ENCODE measurements around the gene KDM3B. TPM values are rescaled to one million over a fixed set of nuclear protein-coding genes. Genes with fewer than 3 reads are reported as not detected.

KDM3B gene
- polyA plus RNA-seq, 1 of the 3 experiments (the other 2 are of a cell fraction) = 22.4 TPM

DNA sequence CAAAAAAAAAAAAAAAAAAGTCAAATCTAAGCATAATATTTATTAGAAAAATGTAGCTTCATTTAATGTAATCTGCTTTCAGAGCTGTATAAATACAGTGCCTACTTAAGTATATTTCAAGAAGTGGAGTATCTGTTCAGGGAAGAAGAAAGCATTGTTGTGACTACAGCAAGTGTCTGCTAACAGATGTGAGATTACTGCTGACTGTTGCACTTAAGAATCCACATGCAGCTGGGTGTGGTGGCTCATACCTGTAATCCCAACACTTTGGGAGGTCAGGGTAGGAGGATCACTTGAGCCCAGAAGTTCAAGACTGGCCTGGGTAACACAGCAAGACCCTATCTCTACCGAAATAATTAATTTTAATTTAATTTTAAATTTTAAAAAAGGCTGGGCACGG, 19.0 kb downstream of the KDM3B start:
- H3K4me2 ChIP-seq = no peak overlapping the region
- TF ChIP-seq GATA2 (CRISPR knock-in tag; IDR thresholded peaks at IDR 0.05) (no peak), SMC3 (IDR thresholded peaks at IDR 0.05; ENCODE audit: low read depth, low read length) (no peak), ELF1 (IDR thresholded peaks at IDR 0.05) (no peak), EP300 (IDR thresholded peaks at IDR 0.05; ENCODE audit: borderline replicate concordance in 1 of 2, low read depth in 1 of 2, low read length in 1 of 2) (no peak), POLR2AphosphoS5 (IDR thresholded peaks at IDR 0.05; ENCODE audit: low read depth, low read length) (no peak), GABPA (IDR thresholded peaks at IDR 0.05; ENCODE audit: low read depth) (no peak), ZBTB33 (IDR thresholded peaks at IDR 0.05; ENCODE audit: borderline replicate concordance, low read depth) (no peak), RAD21 (IDR thresholded peaks at IDR 0.05; ENCODE audit: low read length) (no peak), FOXJ3 (CRISPR knock-in tag; IDR thresholded peaks at IDR 0.05) (no peak), SIN3A (IDR thresholded peaks at IDR 0.05; ENCODE audit: borderline replicate concordance, low read depth, low read length) (no peak), REST (IDR thresholded peaks at IDR 0.05; ENCODE audit: low read depth, low read length) (no peak)
- TF ChIP-seq, protein P1, sequence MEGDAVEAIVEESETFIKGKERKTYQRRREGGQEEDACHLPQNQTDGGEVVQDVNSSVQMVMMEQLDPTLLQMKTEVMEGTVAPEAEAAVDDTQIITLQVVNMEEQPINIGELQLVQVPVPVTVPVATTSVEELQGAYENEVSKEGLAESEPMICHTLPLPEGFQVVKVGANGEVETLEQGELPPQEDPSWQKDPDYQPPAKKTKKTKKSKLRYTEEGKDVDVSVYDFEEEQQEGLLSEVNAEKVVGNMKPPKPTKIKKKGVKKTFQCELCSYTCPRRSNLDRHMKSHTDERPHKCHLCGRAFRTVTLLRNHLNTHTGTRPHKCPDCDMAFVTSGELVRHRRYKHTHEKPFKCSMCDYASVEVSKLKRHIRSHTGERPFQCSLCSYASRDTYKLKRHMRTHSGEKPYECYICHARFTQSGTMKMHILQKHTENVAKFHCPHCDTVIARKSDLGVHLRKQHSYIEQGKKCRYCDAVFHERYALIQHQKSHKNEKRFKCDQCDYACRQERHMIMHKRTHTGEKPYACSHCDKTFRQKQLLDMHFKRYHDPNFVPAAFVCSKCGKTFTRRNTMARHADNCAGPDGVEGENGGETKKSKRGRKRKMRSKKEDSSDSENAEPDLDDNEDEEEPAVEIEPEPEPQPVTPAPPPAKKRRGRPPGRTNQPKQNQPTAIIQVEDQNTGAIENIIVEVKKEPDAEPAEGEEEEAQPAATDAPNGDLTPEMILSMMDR (IDR thresholded peaks at IDR 0.05) = no peak
- TF ChIP-seq, protein P2, sequence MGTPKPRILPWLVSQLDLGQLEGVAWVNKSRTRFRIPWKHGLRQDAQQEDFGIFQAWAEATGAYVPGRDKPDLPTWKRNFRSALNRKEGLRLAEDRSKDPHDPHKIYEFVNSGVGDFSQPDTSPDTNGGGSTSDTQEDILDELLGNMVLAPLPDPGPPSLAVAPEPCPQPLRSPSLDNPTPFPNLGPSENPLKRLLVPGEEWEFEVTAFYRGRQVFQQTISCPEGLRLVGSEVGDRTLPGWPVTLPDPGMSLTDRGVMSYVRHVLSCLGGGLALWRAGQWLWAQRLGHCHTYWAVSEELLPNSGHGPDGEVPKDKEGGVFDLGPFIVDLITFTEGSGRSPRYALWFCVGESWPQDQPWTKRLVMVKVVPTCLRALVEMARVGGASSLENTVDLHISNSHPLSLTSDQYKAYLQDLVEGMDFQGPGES (IDR thresholded peaks at IDR 0.05; ENCODE audit: low read depth, low read length) = no peak
- H3K9me3 ChIP-seq = no peaks in the 10 kb centered on the region
- no peak for DNase-seq
- H3K36me3 ChIP-seq (replicated peaks in 1 of 2; ENCODE audit: control insufficient read depth in 1 of 2, insufficient read depth in 2 of 2, low read length in 1 of 2) = peaks cover 8 to 24% of the 10 kb centered on the region in 2 experiments
- H3K4me1 ChIP-seq (ENCODE audit: control insufficient read depth in 1 of 2, insufficient read depth in 2 of 2, low read depth in 1 of 2, low read length in 1 of 2) = no peaks in the 10 kb centered on the region; a peak in 1 of 4 replicates
- H3K79me2 ChIP-seq (ENCODE audit: insufficient read depth) = peaks cover 86% of the 10 kb centered on the region
- H3K27me3 ChIP-seq (ENCODE audit: insufficient read depth) = no peaks in the 10 kb centered on the region
- POLR2A ChIA-PET = interaction anchor here (0.6 to 0.8 kb wide), 2 partner anchors 16 to 18 kb away, joined by 3 to 4 read pairs; no protein-coding TSS in a partner anchor
- peaks cover 39% of the 10 kb centered on the region for H4K20me1 ChIP-seq (ENCODE audit: insufficient read depth)
- WGBS (ENCODE audit: low lambda C conversion rate) = 97% methylated on average over 2 of the region's 2 CpGs
- no peak overlapping the region for H3K27ac ChIP-seq (ENCODE audit: low read depth in 2 of 2, low read length in 1 of 2)
- no peak overlapping the region for H3K9ac ChIP-seq
- H3F3A ChIP-seq (replicated peaks; ENCODE audit: insufficient read depth) = peaks cover 6% of the 10 kb centered on the region
- no peak overlapping the region for H2AFZ ChIP-seq (ENCODE audit: low read depth)
- H3K9me2 ChIP-seq = no peaks in the 10 kb centered on the region
- no peak overlapping the region for H3K4me3 ChIP-seq (ENCODE audit: low read depth in 2 of 2, low read length in 1 of 2)
- CTCF ChIA-PET = interaction anchor here (8.2 kb wide), 1 partner anchor 18 kb away, joined by 93 read pairs; the partner anchor contains the start of gene KDM3B

All from SK-N-SH (cell line).